Spleen (tissue), 11 donors: Measurements from ENCODE around the gene ASF1B. TPM values are rescaled to one million over a fixed set of nuclear protein-coding genes. Genes with fewer than 3 reads are reported as not detected.

Experiments
- DNase-seq: peaks from one replicate; pipeline ENCODE4 v3.0.0-alpha.2; 2020
- H3K27ac ChIP-seq, 8 donors: fragments of 200-600 bp; sonication (generic) in 7 of 8; 1 replicate in 4 of 8; 2 replicates in 4 of 8; pipeline versions ENCODE4 v1.5.0 to v1.8.0; 2016 to 2021; ENCODE audit warnings: inconsistent platforms in 4 of 8, mild to moderate bottlenecking in 4 of 8, moderate library complexity in 1 of 8
- H3K27me3 ChIP-seq, 7 donors: fragments of 200-600 bp; sonication (generic) in 6 of 7; replicated peaks in 1 of 7; 1 replicate in 4 of 7; 2 replicates in 3 of 7; pipeline versions ENCODE4 v1.5.0 to v1.8.0; 2016 to 2021; ENCODE audit warnings: inconsistent platforms in 3 of 7, mild to moderate bottlenecking in 1 of 7
- H3K36me3 ChIP-seq, 6 donors: fragments of 200-600 bp; sonication (generic) in 5 of 6; 1 replicate in 4 of 6; 2 replicates in 2 of 6; pipeline versions ENCODE4 v1.5.0 to v1.8.0; 2016 to 2021; ENCODE audit warnings: inconsistent platforms in 2 of 6
- H3K4me1 ChIP-seq, 6 donors: fragments of 200-600 bp; sonication (generic) in 5 of 6; 1 replicate in 3 of 6; 2 replicates in 3 of 6; pipeline versions ENCODE4 v1.5.0 to v1.8.0; 2016 to 2021; ENCODE audit warnings: inconsistent platforms in 3 of 6
- H3K4me3 ChIP-seq, 8 donors: fragments of 200-600 bp; sonication (generic) in 7 of 8; 1 replicate in 4 of 8; 2 replicates in 4 of 8; pipeline versions ENCODE4 v1.5.0 to v1.8.0; 2016 to 2021; ENCODE audit warnings: inconsistent platforms in 4 of 8, mild to moderate bottlenecking in 4 of 8, moderate library complexity in 2 of 8
- H3K9me3 ChIP-seq, 8 donors: fragments of 200-600 bp; sonication (generic) in 7 of 8; 1 replicate in 4 of 8; 2 replicates in 4 of 8; pipeline versions ENCODE4 v1.5.0 to v1.8.0; 2016 to 2021; ENCODE audit warnings: inconsistent platforms in 4 of 8
- CTCF ChIP-seq, 11 experiments: fragments of 200-600 bp in 7 of 11; fragments of 450-650 bp in 4 of 11; sonication (generic) in 4 of 11; IDR thresholded peaks in 8 of 11; conservative IDR thresholded peaks in 3 of 11; 1 replicate in 7 of 11; 2 replicates in 4 of 11; pipeline versions ENCODE4 v1.4.0 to v1.8.0; 2016 to 2021; ENCODE audit warnings: antibody characterized with exemption in 11 of 11, inconsistent platforms in 4 of 11, mild to moderate bottlenecking in 1 of 11
- POLR2A ChIP-seq, 3 donors: fragments of 450-650 bp; IDR thresholded peaks; one replicate each; pipeline ENCODE4 v1.5.1; 2017; ENCODE audit warnings: antibody characterized with exemption in 3 of 3, mild to moderate bottlenecking in 1 of 3
- POLR2AphosphoS5 ChIP-seq, 3 donors: sonication (generic); formaldehyde crosslinking; IDR thresholded peaks; one replicate each; pipeline ENCODE4 v1.5.1; 2017; ENCODE audit warnings: antibody characterized with exemption in 3 of 3
- WGBS, 5 donors: extraction: QIAGEN DNeasy Blood & Tissue Kit in 3 of 5; methylation state at CpG; one replicate each; pipeline versions ENCODE4 v1.1.5 to v1.1.7; 2013 to 2018; 5-methylcytosine and 5-hydroxymethylcytosine counted together
- intact Hi-C: fragments of 100-400 bp; cut with DNase I; formaldehyde crosslinking; loops from one replicate; pipeline ENCODE4 v1.15.0; 2023; ENCODE audit warnings: low total_unique reads
- polyA plus RNA-seq, 3 donors: library from polyadenylated mRNA; stranded (reverse); fragments of 200-250 nt; gene quantifications; one replicate each; pipeline ENCODE4 v1.2.1, GENCODE V29; 2013
- total RNA-seq, 7 donors: library from RNA; depleted of rRNA in 3 of 7; stranded (reverse); fragments of >200 nt in 3 of 7; fragmentation: NEBNext Ultra II Directional in 4 of 7; extraction: Animal tissue kit (Norgen Biotek cat#: 25700) in 4 of 7; gene quantifications; one replicate each; pipeline versions ENCODE4 v1.1.0 to v1.2.1, GENCODE V29; 2016 to 2021
- donor health status: healthy with polysubstance abuse.
- donor health status: DM: no; HTN: no; CAD: no; lungs with moderate emphysema.
- donor health status: DM: no; HTN: no; CAD: no.
- donor health status: Bipolar disorder and iron deficiency.
- donor health status: healthy.
- donor health status: DM: no; HTN: no; CAD: no.
- donor health status: DM: yes; HTN: yes; CAD: no.

The ASF1B gene
- total and polyA plus RNA-seq, 10 donors = 3.8 to 24.8 (median 8.6) TPM

DNA sequence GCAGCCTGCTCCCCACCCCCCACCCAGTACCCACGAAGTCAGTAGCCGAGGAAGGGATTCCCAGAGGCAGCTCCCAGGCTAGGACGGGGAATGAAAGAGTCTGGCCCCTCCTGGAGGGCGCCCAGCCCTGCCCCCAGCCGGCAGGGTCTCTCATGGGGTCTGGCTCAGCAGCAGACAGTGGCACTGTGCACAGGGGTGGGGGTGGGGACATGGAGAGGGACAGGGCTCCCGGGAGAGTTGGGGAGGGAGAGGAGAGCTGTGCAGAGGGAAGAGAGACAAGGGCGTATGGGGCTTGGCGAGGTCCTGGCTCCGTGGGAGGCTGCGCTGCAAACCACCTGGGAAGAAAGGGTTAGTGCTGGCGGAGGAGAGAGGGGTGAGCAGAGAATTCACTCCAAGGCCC lies 27.7 kb upstream of the ASF1B start:
- H3K27me3 ChIP-seq = peaks cover 0 to 34% (median 0%) of the 10 kb centered on the region in 7 donors
- no peak for TF ChIP-seq POLR2AphosphoS5 (IDR thresholded peaks at IDR 0.05)
- no peak for TF ChIP-seq POLR2A (IDR thresholded peaks at IDR 0.05)
- TF ChIP-seq CTCF (IDR thresholded peaks at IDR 0.05 in 8 of 11, conservative IDR thresholded peaks at IDR 0.05 in 3 of 11) = no peak
- H3K9me3 ChIP-seq = no peaks in the 10 kb centered on the region
- peaks cover 10 to 30% (median 25%) of the 10 kb centered on the region in 6 donors for H3K4me1 ChIP-seq
- peaks cover 0 to 19% (median 0%) of the 10 kb centered on the region in 6 donors for H3K36me3 ChIP-seq
- H3K4me3 ChIP-seq = no peak overlapping the region
- WGBS, 5 donors = 78 to 88% (median 85%) methylated on average over 10 to 11 of the region's 11 CpGs
- intact Hi-C loops = no loop called here
- H3K27ac ChIP-seq = no peak overlapping the region
- no peak for DNase-seq

- peaks cover 9 to 26% (median 22%) of the 10 kb centered on the region in 6 donors for H3K4me1 ChIP-seq
- intact Hi-C loops = no loop called here
- no peak for DNase-seq
- no peak overlapping the region for H3K27ac ChIP-seq
- H3K27me3 ChIP-seq = peaks cover 0 to 32% (median 0%) of the 10 kb centered on the region in 7 donors
- H3K9me3 ChIP-seq = no peaks in the 10 kb centered on the region
- 96 to 97% (median 96%) methylated on average over 37 to 38 of the region's 38 CpGs for WGBS, 5 donors
- TF ChIP-seq CTCF (IDR thresholded peaks at IDR 0.05 in 8 of 11, conservative IDR thresholded peaks at IDR 0.05 in 3 of 11) (no peak), POLR2AphosphoS5 (IDR thresholded peaks at IDR 0.05) (peak in 2 of 3 donors; percentile 40 to 57)
- H3K4me3 ChIP-seq = no peak overlapping the region
- peaks cover 1 to 31% (median 5%) of the 10 kb centered on the region in 6 donors for H3K36me3 ChIP-seq
Measured at GRCh38 chr19:14162871-14163297, 26.5 kb upstream of the ASF1B start.

DNA sequence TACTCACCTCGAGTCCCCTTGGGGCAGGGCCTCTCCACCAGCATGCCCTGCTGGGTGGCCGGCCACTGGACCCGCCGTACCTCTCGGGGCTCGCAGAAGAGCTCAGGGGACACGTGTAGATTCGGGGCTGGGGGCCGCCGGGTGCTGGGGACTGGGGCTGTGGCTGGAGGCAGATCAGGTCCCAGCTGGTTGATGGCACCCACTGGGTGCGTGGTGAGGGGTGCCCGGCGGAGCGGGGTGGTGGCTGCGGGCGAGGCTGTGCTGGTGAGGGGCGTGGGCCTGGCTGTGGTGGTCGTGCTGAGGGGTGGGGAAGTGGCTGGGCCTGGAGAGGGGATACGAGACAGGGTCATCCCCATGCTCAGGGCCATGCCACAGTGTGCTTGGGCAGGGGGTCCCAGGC lies 24.9 kb upstream of the ASF1B start:
- Histone ChIP-seq H3K27ac (no peak overlapping the region), H3K27me3 (peaks cover 0 to 16% (median 0%) of the 10 kb centered on the region in 7 donors), H3K9me3 (no peaks in the 10 kb centered on the region), H3K4me1 (peaks cover 0 to 10% (median 7%) of the 10 kb centered on the region in 6 donors), H3K36me3 (peaks cover 3 to 46% (median 18%) of the 10 kb centered on the region in 6 donors), H3K4me3 (no peak overlapping the region)
- no peak for DNase-seq
- intact Hi-C loops = no loop called here
- TF ChIP-seq POLR2A (IDR thresholded peaks at IDR 0.05) = no peak
- TF ChIP-seq POLR2AphosphoS5 (IDR thresholded peaks at IDR 0.05) = peak in 1 of 3 donors; percentile 35
- WGBS, 5 donors = 92 to 97% (median 94%) methylated on average over 15 to 19 of the region's 19 CpGs

DNA sequence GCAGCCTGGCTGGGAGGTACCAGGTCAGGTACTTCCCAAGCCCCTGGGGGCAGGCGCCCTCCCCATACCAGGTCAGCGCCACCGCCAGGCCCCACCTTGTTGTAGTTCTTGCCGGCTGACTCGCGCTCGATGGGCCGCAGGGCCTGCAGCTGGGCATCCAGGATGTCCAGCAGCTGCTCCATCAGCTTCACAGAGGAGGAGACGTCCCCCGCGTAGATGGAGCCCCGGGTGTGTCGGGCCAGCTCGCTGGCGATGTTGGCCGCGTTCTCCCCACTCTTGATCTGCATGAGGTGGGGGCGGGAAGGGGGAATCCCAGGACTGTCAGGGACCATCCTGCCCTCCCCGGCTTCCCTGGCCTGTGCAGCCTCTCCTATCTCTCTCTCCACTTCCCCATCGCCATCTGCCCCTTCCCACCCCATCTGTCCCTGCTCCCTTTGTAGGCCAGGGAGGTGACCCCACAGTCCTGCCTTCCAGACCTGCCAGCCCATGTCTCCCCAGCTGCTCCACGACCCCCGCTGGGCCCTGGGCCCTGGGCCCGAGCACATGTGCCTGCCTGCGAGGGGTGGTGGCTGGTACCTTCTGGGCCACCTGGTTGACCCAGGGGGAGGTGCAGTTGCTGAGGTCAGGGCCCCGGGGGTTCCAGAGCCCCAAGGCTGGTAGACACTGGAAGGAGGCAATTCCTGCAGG lies 23.8 kb upstream of the ASF1B start:
- intact Hi-C loops = no loop called here
- 83 to 88% (median 86%) methylated on average over 17 to 25 of the region's 25 CpGs for WGBS, 5 donors
- Histone ChIP-seq H3K4me1 (no peaks in the 10 kb centered on the region), H3K4me3 (no peak overlapping the region), H3K36me3 (peaks cover 3 to 58% (median 25%) of the 10 kb centered on the region in 6 donors), H3K9me3 (no peaks in the 10 kb centered on the region), H3K27ac (no peak overlapping the region), H3K27me3 (peaks cover 0 to 6% (median 0%) of the 10 kb centered on the region in 7 donors)
- DNase-seq = no peak
- TF ChIP-seq POLR2A (IDR thresholded peaks at IDR 0.05) = no peak
- TF ChIP-seq POLR2AphosphoS5 (IDR thresholded peaks at IDR 0.05) = peak in 1 of 3 donors; percentile 25

GRCh38 chr19:14159059-14159458 lies 22.7 kb upstream of the ASF1B start:
- H3K4me3 ChIP-seq = no peak overlapping the region
- DNase-seq = no peak
- no peaks in the 10 kb centered on the region for H3K4me1 ChIP-seq
- no peaks in the 10 kb centered on the region for H3K9me3 ChIP-seq
- 48 to 83% (median 71%) methylated on average over 4 to 12 of the region's 12 CpGs for WGBS, 5 donors
- no peaks in the 10 kb centered on the region for H3K27me3 ChIP-seq
- no peak for TF ChIP-seq POLR2A (IDR thresholded peaks at IDR 0.05)
- peak in 1 of 3 donors; percentile 34 for TF ChIP-seq POLR2AphosphoS5 (IDR thresholded peaks at IDR 0.05)
- TF ChIP-seq CTCF (IDR thresholded peaks at IDR 0.05 in 8 of 11, conservative IDR thresholded peaks at IDR 0.05 in 3 of 11) = no peak
- peaks cover 3 to 63% (median 26%) of the 10 kb centered on the region in 6 donors for H3K36me3 ChIP-seq
- intact Hi-C loops = no loop called here
- H3K27ac ChIP-seq = no peak overlapping the region
